GM19193 (cell line): ENCODE results near the gene HOXC9.

ENCODE experiments used
- POLR2A ChIP-seq: IDR thresholded peaks from 4 replicates; pipeline ENCODE4 v1.6.1; 2011; ENCODE audit not compliant: insufficient read depth, insufficient read length; ENCODE audit errors: extremely low read depth

HOXC9 gene

DNA sequence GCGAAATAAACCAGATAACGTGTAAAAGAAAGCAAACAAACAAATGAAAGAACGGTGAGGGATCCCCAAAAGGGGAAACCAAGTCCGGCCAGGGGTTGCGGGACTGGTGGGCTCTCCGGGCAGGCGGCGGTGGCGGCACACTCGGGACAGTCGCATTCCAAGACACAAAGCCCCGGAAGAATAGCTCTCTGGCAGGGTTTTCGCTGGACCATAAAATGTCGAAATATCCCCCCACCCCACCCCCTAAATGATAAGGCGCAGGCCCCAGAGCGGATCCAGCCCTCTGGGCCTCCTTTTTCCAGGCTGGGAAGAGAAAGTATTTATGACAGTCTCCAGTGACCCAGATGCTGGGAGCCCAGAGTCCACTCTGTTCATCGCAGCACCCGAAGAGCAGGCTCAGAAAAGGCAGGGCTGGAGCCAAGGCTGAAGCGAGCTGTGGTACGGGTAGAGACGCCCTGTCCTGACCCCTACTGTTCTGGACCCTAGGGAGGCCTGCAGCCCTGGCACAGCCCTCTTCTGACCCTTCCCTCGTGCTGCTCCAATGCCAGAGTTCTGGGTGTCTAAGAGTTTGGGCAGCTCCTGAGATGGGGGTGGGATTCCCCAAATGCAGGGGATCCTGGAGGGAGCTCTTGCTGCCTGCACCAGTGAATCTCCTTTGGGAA, 6.7 kb downstream of the HOXC9 start:
- TF ChIP-seq POLR2A: no peak

DNA sequence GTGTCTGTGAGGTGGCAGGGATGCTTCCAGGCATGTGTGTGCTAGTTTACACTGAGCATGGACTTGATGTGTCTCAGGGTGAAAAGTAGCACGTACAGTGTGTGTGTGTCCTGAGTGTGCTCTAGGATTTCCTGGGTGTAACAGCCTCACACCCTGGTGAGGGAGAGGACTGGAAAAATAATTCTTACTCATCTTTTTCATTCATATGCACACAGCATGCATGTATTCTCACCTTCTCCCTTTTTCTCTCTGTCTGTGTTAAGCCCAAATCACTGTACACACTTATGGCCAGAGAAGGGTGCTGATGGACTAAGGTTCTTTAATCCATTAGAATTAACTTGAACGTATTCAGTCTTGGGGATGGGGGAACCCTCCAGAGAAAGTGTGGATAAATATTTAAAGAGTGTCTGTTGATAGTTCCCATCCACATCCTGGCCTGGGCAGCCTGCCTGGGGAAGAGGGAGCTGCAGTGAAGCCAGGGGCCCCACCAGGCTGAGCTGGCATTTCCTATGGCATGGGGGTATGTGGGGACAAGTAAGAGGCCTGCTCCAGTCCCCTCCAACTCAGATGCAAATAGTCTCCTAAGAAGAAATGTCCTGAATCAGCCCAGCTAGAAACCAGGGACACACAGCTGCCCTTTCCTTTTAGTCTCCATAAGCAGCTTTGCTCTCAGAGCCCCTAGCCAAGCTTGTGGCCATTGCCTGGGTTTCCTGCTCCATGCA, 7.7 kb downstream of the HOXC9 start:
- TF ChIP-seq POLR2A: no peak

DNA sequence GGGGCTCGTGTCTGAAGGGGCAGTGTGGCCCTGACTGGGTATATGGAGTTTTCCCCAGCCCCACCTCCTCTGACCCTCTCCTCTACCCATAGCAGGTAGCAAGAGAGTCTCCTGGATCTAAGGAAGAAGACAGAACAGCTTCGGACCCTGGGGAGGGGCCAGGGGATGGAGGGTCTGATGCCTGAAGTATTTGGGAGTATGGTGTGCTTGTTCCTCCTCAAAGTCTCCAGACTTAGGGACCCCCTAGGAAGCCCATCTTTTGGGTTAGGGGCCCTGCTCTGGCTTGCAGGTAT, 8.2 kb downstream of the HOXC9 start:
- no peak for TF ChIP-seq POLR2A

DNA sequence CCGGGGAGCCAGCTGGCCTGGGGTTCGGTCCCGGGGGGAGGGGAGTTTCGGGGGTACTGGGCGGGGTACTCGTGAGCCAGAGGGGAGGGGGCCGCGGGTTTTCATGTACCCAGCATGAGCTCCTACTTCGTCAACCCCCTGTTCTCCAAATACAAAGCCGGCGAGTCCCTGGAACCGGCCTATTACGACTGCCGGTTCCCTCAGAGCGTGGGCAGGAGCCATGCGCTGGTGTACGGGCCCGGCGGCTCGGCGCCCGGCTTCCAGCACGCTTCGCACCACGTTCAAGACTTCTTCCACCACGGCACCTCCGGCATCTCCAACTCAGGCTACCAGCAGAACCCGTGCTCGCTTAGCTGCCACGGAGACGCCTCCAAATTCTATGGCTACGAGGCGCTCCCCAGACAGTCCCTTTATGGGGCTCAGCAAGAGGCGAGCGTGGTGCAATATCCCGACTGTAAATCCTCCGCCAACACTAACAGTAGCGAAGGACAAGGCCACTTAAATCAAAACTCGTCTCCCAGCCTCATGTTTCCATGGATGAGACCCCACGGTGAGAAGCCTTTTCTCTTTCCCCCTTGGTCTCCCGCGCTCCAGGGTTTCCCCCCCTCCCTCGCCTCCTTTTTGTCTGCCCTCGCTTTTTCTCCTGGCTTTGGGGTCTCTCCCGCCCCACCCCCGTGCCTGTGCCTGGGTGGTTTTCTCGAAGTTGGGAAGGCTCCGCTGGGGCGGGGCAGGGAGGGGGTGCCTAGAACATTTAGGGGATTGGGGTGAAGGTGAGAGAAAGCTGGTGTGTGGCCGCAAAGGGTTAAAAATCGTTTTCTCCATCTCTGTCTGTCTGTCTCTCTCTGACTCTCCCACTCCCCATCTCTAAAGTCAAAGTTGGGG, 9.5 kb downstream of the HOXC9 start:
- TF ChIP-seq POLR2A: no peak

DNA sequence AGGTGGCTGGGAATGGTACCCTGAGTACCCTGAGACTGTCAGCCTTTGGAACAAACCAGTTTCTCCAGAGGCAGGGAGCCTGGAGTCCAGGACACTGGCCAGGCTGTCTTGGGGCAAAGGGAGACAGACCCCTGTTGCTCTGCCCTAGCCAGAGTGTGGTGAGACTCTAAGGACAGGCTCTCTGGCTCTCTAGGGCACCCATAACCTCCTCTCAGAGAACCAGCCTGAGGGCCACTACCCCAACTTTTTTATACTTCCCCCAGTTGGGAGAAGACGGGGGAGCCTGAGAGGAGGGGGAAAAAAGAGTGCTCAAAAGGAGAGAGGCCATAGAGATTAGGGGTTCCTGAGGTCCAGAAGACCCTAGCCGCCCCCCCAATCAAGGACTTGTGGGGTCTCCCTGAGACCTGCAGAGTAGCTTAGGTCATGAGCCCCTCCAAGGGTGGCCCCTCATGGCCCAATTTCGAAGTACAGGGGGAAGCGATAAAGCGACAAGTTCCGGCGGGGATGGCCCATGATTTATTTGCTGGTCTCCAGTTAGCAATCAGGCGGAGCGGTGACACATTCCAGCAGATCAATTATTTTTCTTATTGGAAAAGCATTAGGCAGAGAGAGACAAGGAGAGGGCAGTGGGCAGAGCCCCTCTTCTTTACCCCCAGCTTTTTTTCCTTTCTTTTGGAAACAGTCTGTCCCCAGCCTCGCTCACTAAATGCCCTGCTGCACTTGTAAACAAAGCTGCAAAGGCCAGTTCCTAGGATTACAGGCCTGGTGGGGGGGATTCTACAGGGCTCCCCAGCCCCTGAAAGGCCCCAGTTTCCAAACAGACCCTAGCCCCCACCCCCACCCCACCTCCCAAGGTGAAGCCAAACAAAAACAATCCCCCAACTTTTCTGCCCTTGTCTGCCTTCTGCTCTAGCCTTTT, 10.4 kb downstream of the HOXC9 start:
- TF ChIP-seq POLR2A: no peak

DNA sequence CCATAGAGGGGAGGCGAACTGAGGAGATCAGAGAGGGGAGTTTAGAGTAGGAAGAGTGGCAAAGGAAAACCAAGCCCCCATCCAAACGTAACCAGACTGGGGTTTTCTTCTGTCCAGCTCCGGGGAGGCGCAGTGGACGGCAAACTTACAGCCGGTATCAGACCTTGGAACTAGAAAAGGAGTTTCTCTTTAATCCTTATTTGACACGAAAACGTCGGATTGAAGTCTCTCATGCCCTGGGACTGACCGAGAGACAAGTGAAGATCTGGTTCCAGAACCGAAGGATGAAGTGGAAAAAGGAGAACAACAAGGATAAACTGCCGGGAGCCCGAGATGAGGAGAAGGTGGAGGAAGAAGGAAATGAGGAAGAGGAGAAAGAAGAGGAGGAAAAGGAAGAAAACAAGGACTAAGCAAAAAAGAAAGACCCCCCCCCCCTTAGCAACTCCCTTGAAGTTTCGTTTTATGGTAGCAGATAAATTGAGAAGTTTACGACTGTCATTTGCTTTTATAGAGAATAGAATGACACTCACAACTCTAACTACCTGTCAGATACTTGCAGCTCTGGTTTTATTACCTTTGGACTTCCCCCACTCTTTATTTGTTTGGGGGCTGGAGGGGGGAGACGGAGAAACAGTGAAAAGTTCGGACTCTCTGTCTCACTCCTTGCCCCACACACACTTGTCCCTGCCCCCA, 11.2 kb downstream of the HOXC9 start:
- no peak for TF ChIP-seq POLR2A

DNA sequence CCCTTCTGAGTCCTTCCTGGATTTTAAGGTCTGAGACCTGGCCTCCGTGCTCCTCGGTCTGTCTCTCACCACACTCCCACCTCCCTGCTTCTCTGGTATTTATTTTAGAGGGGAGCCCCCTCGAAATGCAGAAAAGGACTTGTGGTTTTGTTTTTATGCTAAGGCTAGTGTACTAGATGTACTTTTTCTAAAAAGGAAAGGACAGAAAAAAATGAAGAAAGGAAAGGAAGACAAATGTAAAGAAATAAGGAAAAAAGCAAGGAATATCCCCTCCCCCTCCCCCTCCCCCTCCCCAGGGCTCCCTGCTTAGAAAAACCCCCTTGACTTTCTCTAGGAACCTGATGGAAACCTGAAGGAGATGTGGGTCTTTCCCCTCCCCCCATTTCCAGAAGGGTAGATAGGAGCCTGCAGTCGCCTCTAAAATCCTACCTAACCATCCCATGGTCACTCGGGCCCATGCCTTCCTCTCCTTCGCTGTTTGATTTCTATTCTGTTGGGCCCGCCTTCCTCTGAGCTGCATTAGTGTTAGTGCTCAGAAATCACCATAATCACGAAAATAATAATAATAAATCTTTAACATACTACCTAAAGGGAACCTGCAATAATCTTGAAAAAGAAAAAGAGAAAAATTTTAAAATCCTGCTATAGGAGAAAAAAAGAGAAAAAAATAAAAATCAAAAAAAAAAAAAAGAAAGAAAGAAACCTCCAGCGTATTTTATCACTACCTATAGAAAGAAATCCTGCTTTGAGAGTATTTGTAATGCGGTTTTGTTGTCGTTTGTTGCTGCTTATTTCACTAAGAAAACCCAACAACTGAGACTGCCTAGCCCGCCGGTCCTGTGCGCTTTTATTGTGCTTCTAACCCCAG, 11.9 kb downstream of the HOXC9 start:
- no peak for TF ChIP-seq POLR2A

DNA sequence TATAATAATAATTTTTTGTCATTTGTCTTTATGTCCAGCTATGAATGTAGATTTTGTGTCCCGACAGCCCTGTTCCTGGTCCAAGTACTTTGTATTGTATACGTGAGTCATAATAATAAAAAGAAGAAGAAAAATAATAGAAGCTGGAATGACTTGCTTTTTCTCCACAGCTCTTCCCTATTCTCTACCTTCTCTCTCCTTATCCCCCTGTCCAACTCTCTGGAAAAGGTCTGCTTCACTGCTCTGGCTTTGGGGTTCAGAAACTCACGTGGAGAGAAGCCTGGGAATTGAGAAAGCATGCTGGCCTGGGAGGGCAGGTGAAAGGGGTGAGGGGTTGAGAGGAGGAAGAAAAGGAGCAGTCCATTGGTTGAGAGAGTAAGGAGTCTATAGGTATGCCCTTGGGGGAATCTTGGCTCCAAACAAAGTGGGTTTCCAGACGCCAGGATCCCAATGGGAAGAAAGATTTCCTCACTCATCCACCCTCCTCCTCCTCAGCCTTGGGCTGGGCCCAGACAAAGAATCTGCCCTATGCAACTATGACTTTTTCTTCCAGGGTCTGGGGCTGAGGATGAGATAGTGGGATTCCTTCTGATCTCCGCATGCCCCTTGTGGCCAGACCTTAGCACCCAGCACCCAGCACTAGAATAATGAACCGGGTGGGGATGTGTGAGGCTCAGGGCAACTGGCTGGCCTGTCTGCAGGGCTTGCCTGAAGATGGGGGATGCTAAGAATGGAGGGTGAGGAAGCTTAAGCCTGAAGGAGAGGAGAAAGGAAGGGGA, 12.9 kb downstream of the HOXC9 start:
- TF ChIP-seq POLR2A: no peak

DNA sequence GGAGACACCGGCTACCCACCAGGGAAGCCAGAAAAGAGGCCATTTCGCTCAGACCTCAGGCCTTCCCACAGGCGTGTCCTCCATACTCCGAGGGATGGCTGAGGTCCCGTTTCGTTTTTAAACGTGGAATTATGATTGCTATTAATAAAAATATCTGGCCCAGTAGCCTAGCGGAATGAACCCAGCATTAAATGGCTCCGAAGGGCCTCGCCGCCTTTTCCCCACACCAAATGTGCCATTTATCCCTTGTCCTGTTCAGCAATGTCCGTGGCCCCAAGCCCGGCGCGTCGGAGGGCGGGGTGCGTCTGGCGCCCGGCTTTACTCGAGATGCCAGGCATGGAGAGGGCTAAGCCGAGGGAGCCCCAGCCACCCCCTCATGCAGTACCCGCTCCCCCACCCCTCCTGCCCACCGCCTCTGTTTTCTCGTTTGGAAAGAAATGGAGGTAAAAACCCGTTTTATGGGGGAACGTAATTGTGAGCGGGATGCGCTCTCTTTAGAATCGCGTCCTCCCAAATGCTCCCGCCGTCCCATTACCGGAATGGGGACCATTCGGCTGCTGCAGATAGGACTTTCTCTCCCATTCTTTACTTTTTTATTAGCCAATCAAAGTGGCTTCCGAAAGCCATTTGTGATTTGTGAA, 14.5 kb downstream of the HOXC9 start:
- no peak for TF ChIP-seq POLR2A

DNA sequence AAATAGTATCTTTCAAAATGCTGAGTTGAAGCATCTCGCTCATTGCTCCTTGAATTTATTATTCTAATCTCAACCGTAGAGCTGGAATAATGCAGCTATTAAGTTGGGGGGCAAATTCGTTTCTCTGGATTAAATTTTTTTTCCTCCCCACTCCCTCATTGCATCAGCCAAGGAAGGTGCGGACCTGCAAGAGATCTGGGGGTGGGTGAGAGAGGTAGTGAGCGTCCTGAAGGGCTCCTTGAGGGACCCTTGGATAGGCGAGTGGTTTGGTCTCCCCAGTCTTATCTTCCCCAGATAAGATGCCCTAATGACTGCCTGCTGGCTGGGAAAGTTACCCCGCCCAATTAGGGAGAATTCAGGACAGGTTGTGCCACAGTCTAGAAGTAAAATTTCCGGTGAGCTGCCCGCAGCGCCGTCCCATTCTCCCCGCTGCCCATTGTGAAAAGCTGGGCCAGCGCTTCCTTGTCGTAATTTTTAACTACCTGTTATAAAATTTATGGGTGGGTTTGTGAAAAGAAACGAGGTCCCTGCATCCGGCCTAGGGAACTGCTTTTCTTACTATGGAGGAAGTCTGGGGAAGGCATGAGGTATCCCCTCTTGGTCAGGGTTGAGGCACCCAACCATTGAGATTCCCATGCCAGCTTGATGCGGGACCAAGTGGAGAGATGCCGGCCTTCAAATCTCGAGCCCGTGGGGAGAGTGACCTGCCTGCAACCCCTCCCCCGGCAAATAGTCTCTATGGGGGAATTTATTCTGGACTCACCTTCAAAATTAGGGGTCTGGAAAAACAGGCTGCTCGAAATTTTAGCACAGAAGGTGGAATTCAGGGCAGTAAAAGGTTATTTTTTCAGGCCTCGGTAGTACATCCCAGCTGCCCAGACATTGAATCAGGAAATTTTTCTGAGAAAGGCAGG, 15.3 kb downstream of the HOXC9 start:
- TF ChIP-seq POLR2A: no peak

DNA sequence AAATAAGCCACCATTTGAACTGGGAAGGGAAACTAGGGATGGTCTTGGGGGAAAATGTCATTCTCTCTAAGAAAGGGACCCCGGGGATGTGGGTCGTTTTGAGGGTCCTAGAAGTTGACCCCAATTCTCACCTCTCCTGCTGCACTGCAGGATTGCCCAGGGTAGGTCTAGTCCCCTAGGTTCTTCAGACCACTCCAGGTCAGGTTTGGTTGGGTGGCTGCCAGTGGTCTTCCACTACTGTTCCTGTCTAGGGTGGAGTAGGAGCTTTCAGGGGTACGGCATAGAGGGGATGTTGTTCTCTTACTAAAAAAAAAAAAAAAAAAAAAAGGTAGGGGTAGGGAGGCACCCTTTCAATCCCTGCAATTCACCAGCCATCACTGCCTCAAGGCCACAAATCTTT, 16.1 kb downstream of the HOXC9 start:
- no peak for TF ChIP-seq POLR2A

DNA sequence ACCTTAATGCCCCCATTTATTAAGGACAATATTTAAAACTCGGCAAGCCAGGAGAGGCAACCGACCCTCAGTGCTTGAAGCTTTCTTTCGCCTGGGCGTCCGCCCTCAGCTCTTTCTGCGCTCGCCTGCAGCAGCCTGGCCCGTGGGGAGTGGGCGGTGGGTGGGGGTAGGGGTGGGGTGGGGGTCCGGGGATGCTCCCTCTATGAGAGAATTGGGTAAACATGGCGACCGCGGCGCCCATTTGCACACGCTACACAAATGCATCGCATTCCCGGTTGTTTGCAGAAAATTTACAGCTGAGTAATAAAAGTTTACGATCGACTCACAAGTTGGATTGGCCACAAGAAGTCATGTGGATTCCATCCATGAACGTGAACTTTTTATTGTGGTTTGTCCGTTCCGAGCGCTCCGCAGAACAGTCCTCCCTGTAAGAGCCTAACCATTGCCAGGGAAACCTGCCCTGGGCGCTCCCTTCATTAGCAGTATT, 16.6 kb downstream of the HOXC9 start:
- TF ChIP-seq POLR2A: no peak
